HepG2 (cell line): Measurements from ENCODE around the gene HRC. TPM values are rescaled to one million over a fixed set of nuclear protein-coding genes. Genes with fewer than 3 reads are reported as not detected.

ENCODE experiments used
- ATAC-seq: fragments of 200-7000 bp; cut with Tn5 transposase; 3 replicates; pipeline ENCODE4 v1.9.1; 2020; ENCODE audit warnings: mild to moderate bottlenecking, moderate library complexity
- BruUV-seq: library from RNA; stranded (reverse); fragments of 400-500 nt; replicated peaks from 2 replicates; lab custom pipeline; 2021; lab: Mats Ljungman, UMichigan
- CTCF ChIA-PET: fragments of 300-600 bp; formaldehyde crosslinking; extraction: SDS; loops from one replicate; lab custom pipeline; 2021; ENCODE audit warnings: low total read pairs, inconsistent platforms, low intra/inter-chr PET ratio; lab: Yijun Ruan, JAX
- POLR2A ChIA-PET: fragments of 350-600 bp; sonication (Branson Sonifier 250); formaldehyde crosslinking; loops from one replicate; lab custom pipeline; 2020; ENCODE audit warnings: antibody characterized with exemption, inconsistent platforms; lab: Yijun Ruan, JAX
- DNase-seq: peaks from one replicate; pipeline ENCODE4 v3.0.0-alpha.2; 2015; ENCODE audit warnings: low spot score
- FAIRE-seq: peaks from 3 replicates; lab custom pipeline; 2011; peaks lifted over from hg19 to GRCh38; lab: Jason Lieb, UNC
- H2AFZ ChIP-seq: one replicate; pipeline ENCODE4 v1.6.1; 2011; ENCODE audit warnings: low read length, inconsistent platforms
- H3K27ac ChIP-seq: fragments of 300-600 bp; 3 replicates; pipeline ENCODE4 v1.8.0; 2011; ENCODE audit warnings: mixed run types, mild to moderate bottlenecking, mixed read lengths, low read length, inconsistent platforms; ENCODE audit not compliant: insufficient read depth; ENCODE audit errors: extremely low read length
- H3K27me3 ChIP-seq, 2 experiments: fragments of 200-600 bp in 1 of 2; 2 replicates in 1 of 2; 3 replicates in 1 of 2; pipeline versions ENCODE4 v1.6.0 to v1.8.0; 2011; ENCODE audit warnings: low read length in 2 of 2, mild to moderate bottlenecking in 2 of 2, moderate library complexity in 2 of 2, inconsistent platforms in 1 of 2; ENCODE audit not compliant: insufficient read depth in 2 of 2, control insufficient read depth in 1 of 2
- H3K36me3 ChIP-seq, 2 experiments: fragments of 200-600 bp in 1 of 2; replicated peaks in 1 of 2; 2 replicates in 1 of 2; 3 replicates in 1 of 2; pipeline versions ENCODE4 v1.5.1 to v1.8.0; 2011; ENCODE audit warnings: low read length in 2 of 2, inconsistent platforms in 1 of 2; ENCODE audit not compliant: insufficient read depth in 2 of 2, control insufficient read depth in 1 of 2
- H3K4me1 ChIP-seq: 2 replicates; pipeline ENCODE4 v1.5.1; 2012; ENCODE audit warnings: low read length, inconsistent platforms; ENCODE audit not compliant: insufficient read depth
- H3K4me2 ChIP-seq: 2 replicates; pipeline ENCODE4 v1.6.0; 2011; ENCODE audit warnings: low read depth, low read length, inconsistent platforms
- H3K4me3 ChIP-seq, 3 experiments: fragments of 200-600 bp in 1 of 3; sonication (generic), shearing (Covaris generic) in 1 of 3; replicated peaks in 1 of 3; 2 replicates each; pipeline ENCODE4 v1.5.1; 2011 to 2016; ENCODE audit warnings: low read length in 3 of 3, inconsistent platforms in 2 of 3, low read depth in 2 of 3, mild to moderate bottlenecking in 2 of 3, control low read depth in 1 of 3, mixed read lengths in 1 of 3; ENCODE audit not compliant: insufficient read depth in 1 of 3
- H3K79me2 ChIP-seq: one replicate; pipeline ENCODE4 v1.6.1; 2011; ENCODE audit warnings: low read length, inconsistent platforms; ENCODE audit not compliant: insufficient read depth
- H3K9ac ChIP-seq: 2 replicates; pipeline ENCODE4 v1.6.0; 2011; ENCODE audit warnings: mild to moderate bottlenecking, low read depth, low read length, inconsistent platforms; ENCODE audit not compliant: insufficient read depth
- H3K9me3 ChIP-seq: 2 replicates; pipeline ENCODE4 v1.5.1; 2012; ENCODE audit warnings: mild to moderate bottlenecking, low read length
- H4K20me1 ChIP-seq: 2 replicates; pipeline ENCODE4 v1.6.0; 2011; ENCODE audit warnings: inconsistent platforms, mild to moderate bottlenecking, low read length, moderate library complexity; ENCODE audit not compliant: insufficient read depth
- ATRX ChIP-seq: sonication (generic); formaldehyde crosslinking; IDR thresholded peaks from 2 replicates; pipeline ENCODE4 v1.4.0; 2020; ENCODE audit warnings: missing genetic modification reagents, borderline replicate concordance
- EHMT2 ChIP-seq: fragments of 200-600 bp; sonication (generic); IDR thresholded peaks from 2 replicates; pipeline ENCODE4 v1.7.0; 2017; ENCODE audit warnings: antibody characterized with exemption, low read depth, low read length, borderline replicate concordance
- HDAC1 ChIP-seq: sonication (generic); formaldehyde crosslinking; IDR thresholded peaks from 2 replicates; pipeline ENCODE4 v1.5.1; 2020; ENCODE audit warnings: mild to moderate bottlenecking, missing genetic modification reagents
- ZNF224 ChIP-seq: sonication (generic); formaldehyde crosslinking; IDR thresholded peaks from 2 replicates; pipeline ENCODE4 v1.5.0; 2020; ENCODE audit warnings: mild to moderate bottlenecking, missing genetic modification reagents
- ZNF768 ChIP-seq: sonication (generic); formaldehyde crosslinking; IDR thresholded peaks from 2 replicates; pipeline ENCODE4 v1.4.0; 2020; ENCODE audit warnings: missing genetic modification reagents
- WGBS: methylation state at CpG from one replicate; pipeline ENCODE4 v1.1.6; 2017; ENCODE audit warnings: low lambda C conversion rate; 5-methylcytosine and 5-hydroxymethylcytosine counted together
- in situ Hi-C: cut with HindIII; loops from 2 replicates; pipeline ENCODE4 v1.10.0; 2017; ENCODE audit warnings: low pct_unique_long_range_greater_than_20kb; ENCODE audit not compliant: extremely low pct_ligation_motif_present
- intact Hi-C: fragments of 100-400 bp; cut with micrococcal nuclease; formaldehyde crosslinking; loops from one replicate; pipeline ENCODE4 v1.10.0; 2022; ENCODE audit not compliant: unreplicated experiment
- polyA plus RNA-seq, 8 experiments: library from polyadenylated mRNA; depleted of rRNA in 3 of 8; stranded (reverse) in 7 of 8; unstranded in 1 of 8; fragments of >200 nt; fragmentation: Illumina TruSeq in 4 of 8; extraction: Trizol in 4 of 8; gene quantifications; 2 replicates each; pipeline versions ENCODE4 v1.2.1 to v1.2.3, GENCODE V29; 2011 to 2016; ENCODE audit warnings: low read depth in 4 of 8, missing spikeins in 1 of 8, mixed read lengths in 1 of 8; ENCODE audit not compliant: insufficient read depth in 1 of 8
- total RNA-seq, 5 experiments: library from RNA; depleted of rRNA; stranded (reverse); fragments of >200 nt; fragmentation: Illumina TruSeq; extraction: Trizol; gene quantifications; 2 replicates each; pipeline ENCODE4 v1.2.3, GENCODE V29; 2016; ENCODE audit warnings: low read depth in 1 of 5
- TF ChIP-seq, protein P1 (sequence below): sonication (generic); formaldehyde crosslinking; IDR thresholded peaks from 2 replicates; pipeline ENCODE4 v1.4.0; 2020; ENCODE audit warnings: mild to moderate bottlenecking, missing genetic modification reagents
- TF ChIP-seq, protein P2 (sequence below): sonication (generic); formaldehyde crosslinking; IDR thresholded peaks from 2 replicates; pipeline ENCODE4 v1.4.0; 2020; ENCODE audit warnings: missing genetic modification reagents

HRC gene
- total and polyA plus RNA-seq, 2 of the 13 experiments (the other 11 are each of a cell fraction or from before 2014, with no cell fraction given), result 3.6 to 15.4 TPM

DNA sequence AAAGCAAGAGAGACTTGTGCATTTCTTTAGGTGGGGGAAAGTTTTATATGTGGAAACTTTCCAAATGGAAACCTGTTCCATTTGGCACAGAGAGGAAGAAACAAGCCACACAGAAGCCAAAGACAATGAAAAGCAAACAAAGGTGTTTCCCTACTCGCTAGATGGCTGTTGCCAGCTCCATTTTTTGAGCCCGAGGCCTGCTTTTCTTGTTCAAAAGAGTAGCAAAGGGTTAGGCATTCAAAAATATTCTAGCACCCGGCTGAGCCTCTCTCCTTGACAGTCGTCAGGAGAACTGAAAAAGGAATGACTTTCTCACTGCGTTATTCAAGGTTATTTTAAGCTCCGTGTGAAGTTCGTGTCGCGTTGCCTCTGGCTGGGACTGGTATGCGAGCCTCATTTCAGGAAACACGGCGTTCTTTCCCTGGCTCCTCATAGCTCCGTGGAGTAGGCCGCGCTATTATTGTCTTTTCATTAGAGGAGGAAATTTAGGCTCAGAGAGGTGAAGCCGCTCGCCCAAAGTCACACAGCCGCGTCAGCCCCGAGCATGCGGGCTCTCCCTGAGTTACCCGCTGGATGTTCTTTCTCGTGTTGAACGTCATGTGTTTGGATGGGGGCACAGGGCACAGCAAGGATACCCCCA, 10.0 kb upstream of the HRC start:
- no peak for ATAC-seq
- 83% methylated on average over 19 of the region's 24 CpGs for WGBS

DNA sequence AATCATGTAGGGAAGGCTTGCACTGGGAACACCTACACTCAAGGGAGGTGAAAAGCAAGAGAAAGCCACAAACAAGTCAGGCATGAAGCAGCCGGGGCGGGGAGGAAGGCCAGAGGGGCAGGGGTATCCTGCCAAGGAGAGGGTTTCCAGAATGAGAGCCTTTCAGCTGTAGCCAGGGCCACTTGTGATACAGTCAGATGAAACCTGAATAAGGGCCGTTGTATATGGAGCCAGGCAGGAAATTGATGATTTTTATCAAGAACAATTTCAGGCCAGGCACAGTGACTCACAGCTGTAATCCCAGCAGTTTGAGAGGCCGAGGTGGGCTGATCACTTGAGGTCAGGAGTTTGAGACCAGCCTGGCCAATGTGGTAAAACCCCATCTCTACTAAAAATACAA, 6.8 kb upstream of the HRC start:
- Histone ChIP-seq H3K9me3 (no peaks in the 10 kb centered on the region), H2AFZ (no peak overlapping the region), H3K9ac (no peak overlapping the region), H3K36me3 (no peaks in the 10 kb centered on the region), H3K4me3 (no peak overlapping the region), H3K79me2 (no peaks in the 10 kb centered on the region), H3K27me3 (no peaks in the 10 kb centered on the region), H4K20me1 (no peaks in the 10 kb centered on the region), H3K27ac (no peak overlapping the region), H3K4me1 (peaks cover 35% of the 10 kb centered on the region), H3K4me2 (no peak overlapping the region)
- intact Hi-C loops (no loop called here), in situ Hi-C loops (no loop called here)
- TF ChIP-seq, protein P1, sequence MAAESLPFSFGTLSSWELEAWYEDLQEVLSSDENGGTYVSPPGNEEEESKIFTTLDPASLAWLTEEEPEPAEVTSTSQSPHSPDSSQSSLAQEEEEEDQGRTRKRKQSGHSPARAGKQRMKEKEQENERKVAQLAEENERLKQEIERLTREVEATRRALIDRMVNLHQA, result no peak
- TF ChIP-seq HDAC1 (CRISPR knock-in tag) (no peak), EHMT2 (no peak), ZNF224 (CRISPR knock-in tag) (no peak)
- TF ChIP-seq, protein P2, sequence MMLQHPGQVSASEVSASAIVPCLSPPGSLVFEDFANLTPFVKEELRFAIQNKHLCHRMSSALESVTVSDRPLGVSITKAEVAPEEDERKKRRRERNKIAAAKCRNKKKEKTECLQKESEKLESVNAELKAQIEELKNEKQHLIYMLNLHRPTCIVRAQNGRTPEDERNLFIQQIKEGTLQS (CRISPR knock-in tag), result no peak
- no TSS peak for BruUV-seq
- no peak for ATAC-seq
- no peak for DNase-seq
- WGBS, result 88% methylated on average over 4 of the region's 4 CpGs
- CTCF ChIA-PET, result no interaction called here
- POLR2A ChIA-PET, result no interaction called here
- FAIRE-seq, result no peak

More for the DNA sequence above, 10.0 kb upstream of the HRC start:
- BruUV-seq, result no TSS peak
- no peaks in the 10 kb centered on the region for H4K20me1 ChIP-seq
- in situ Hi-C loops, result no loop called here
- no peaks in the 10 kb centered on the region for H3K9me3 ChIP-seq
- H2AFZ ChIP-seq, result no peak overlapping the region
- H3K4me2 ChIP-seq, result no peak overlapping the region
- H3K9ac ChIP-seq, result no peak overlapping the region
- no peaks in the 10 kb centered on the region for H3K36me3 ChIP-seq
- FAIRE-seq (no peak), DNase-seq (no peak)
- POLR2A ChIA-PET, result no interaction called here
- no peaks in the 10 kb centered on the region for H3K27me3 ChIP-seq
- H3K4me1 ChIP-seq, result peaks cover 22% of the 10 kb centered on the region
- no peak overlapping the region for H3K4me3 ChIP-seq
- intact Hi-C loops, result no loop called here
- H3K79me2 ChIP-seq, result no peaks in the 10 kb centered on the region
- CTCF ChIA-PET, result no interaction called here
- TF ChIP-seq ZNF768 (CRISPR knock-in tag), result peak; percentile 98
- no peak for TF ChIP-seq ATRX
- TF ChIP-seq, all 625 proteins: peak for 1
- no peak overlapping the region for H3K27ac ChIP-seq
